HG02571 (cell line): ENCODE data around the gene DOC2A.
"Not testable (repeated sequence)": the region's sequence is repeated elsewhere in the genome, so short reads cannot be mapped to it uniquely, and the experiment has no call there.

Experiments used
- ATAC-seq: cut with Tn5 transposase; IDR thresholded peaks from one replicate; pipeline ENCODE4 v1.9.1; 2021; ENCODE audit warnings: mild to moderate bottlenecking, moderate library complexity; ENCODE audit not compliant: unreplicated experiment

Gene DOC2A

DNA sequence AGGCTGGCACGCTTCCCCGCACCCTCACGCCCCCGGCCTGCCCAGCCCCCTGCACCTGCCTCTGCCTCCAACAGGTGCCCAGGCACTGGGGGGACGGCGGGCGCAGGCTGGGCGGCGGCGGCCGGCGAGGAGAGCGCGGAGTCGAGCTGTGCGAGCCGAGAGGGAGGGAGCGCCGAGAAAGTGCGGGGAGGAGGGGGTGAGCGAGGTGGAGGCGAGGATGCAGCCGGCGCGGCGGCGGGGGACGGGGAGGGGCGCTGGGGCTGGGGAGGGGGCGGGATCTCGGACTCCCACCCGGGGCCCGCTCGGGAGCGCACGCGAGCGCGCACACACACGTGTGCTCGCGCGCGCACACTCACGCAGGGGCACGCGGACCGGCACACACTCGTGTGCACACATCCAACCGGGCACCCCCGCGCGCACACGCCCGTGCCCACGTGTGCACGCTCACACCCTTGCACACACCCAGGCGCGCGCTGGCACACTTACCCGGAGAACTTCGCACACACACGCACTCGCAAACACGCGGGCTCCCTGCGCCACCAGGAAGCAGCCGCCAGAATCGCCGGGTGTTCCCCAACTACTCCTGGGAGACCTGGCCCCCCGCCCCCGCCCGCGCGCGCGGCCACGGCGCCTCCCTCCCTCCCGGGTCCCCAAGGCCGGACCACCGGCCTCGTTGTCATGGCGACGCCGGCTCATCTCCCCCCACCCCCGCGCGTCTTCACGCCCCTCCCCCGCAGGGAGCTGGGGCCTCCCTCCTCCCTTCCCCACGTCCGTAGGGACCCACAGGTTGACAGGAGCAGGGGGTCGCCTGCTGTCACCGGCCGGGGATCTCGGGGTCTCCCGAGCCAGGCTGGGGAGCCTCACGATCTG, at the start of gene DOC2A:
Gene DOC2A (minus strand): TSS at position 184 of the 870 bp plus-strand sequence. CDS start 805 bp downstream, outside the sequence.
- ATAC-seq: no peak

- no peak for ATAC-seq
Measured at GRCh38 chr16:30060346-30060745, 49.5 kb upstream of the DOC2A start.

GRCh38 chr16:30054959-30055553, 44.2 kb upstream of the DOC2A start:
- ATAC-seq: no peak

DNA sequence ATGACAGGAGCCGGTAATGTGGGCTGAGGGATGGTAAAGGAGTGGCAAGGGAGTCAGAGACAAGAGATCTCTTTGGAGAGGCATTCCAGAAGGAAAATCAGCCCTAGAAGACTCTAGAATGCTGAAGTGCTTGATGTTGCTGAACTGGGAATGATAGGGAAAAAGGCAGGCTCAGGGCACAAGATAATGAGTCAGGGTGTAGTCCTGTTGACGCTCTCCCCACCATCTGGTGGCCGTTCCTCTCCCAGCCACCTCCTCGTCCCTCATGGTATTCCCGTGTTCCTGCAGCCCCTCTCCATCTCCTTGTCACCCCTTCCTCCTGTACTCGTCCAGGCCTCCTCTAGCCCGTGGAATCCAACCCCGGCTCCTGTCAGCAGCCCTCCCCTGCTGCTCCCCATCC, 43.6 kb upstream of the DOC2A start:
- no peak for ATAC-seq

GRCh38 chr16:30053376-30054015, 42.7 kb upstream of the DOC2A start:
- no peak for ATAC-seq

DNA sequence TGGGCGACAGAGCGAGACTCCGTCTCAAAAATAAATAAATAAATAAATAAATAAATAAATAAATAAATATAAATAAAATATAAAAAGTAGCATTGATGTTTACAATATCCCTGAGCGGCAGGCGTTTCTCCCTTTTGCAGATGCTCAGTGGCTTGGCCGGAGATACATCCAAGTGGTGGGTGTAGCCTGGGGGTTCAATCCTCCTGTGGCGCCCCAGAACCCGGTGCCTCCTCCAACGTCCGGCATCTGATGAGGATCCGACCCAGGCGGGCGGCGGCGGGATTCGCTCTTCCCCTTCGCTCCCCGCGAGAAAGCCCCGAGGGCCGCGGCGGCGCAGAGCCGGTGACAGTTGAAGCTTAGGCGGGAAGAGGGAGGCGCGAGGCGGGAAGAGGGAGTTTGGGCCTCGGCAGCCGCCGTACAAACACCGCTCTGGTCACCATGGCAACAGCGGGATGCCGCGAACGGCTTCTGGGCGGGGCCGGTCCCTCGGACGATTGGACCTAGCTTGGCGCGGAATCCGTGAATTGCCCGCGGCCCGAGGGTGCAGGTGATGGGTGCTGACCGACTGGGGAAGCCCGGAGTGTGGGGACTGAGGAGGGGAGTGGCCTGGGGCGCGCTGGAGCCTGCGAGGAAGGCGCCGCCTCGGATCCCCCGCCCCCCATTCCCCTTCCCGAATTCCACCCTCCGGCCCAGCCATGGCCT, 42.0 kb upstream of the DOC2A start:
- peak; percentile 43 for ATAC-seq

DNA sequence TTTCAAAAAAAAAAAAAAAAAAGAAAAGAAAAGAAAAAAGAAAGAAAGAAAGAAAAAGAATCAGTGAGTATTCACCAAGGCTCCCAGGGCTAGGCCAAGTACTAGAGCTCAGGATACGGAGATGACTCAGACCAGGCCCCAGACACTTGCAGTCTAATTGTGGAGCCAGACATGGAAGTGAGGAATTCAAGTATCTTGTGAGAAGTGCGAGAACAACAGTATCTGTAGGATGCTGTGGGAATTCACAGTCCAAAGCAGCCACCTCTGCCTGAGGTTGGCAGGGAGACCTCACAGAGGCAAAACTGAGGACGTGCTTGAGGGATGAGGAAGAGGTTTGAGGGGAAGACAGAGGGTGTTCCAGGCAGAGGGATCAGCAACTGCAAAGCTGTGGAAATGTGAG, 40.7 kb upstream of the DOC2A start:
- ATAC-seq: no peak

- ATAC-seq: no peak
Measured at GRCh38 chr16:30049871-30050270, 39.0 kb upstream of the DOC2A start.

GRCh38 chr16:30046588-30046987, 35.8 kb upstream of the DOC2A start:
- no peak for ATAC-seq

DNA sequence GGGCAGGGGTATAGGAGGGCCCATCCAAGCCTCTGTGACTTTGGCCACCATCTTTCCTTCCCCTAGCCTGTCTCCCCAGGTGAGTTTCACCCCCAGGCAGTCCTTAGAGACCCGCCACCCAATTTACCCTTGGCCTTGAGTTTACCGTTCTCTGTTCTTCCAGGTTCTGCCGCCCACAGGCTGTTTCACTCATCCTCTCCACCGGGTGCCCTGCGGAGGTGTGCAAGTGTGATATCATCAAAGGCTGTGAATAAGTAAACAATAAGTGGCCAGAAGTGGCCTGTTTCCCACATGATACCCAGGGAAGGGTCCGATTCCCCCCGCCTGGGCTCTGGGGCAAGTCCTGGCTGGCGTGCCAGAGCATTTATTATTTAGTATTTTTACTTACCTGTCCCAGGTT, 35.4 kb upstream of the DOC2A start:
- ATAC-seq: no peak

GRCh38 chr16:30041841-30042240, 31.0 kb upstream of the DOC2A start:
- no peak for ATAC-seq

DNA sequence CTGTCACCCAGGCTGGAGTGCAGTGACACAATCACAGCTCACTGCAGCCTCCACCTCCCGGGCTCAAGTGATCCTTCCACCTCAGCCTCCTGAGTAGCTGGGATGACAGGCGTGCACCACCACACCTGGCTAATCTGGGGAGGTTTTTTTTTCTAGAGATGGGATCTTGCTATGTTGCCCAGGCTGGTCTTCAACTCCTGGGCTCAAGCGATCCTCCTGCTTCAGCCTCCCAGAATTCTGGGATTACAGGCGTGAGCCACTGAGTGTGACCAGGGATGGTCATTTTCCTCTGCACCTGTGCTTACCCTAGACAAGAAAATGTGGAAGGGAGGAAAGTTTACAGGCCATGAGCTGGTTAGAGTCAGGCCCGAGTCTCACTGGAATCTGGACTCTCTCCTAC, 29.9 kb upstream of the DOC2A start:
- ATAC-seq: not testable (repeated sequence)

- no peak for ATAC-seq
Measured at GRCh38 chr16:30040221-30040620, 29.4 kb upstream of the DOC2A start.

GRCh38 chr16:30033270-30033669, 22.4 kb upstream of the DOC2A start:
- no peak for ATAC-seq

- no peak for ATAC-seq
Measured at GRCh38 chr16:30032083-30032819, 21.4 kb upstream of the DOC2A start.

DNA sequence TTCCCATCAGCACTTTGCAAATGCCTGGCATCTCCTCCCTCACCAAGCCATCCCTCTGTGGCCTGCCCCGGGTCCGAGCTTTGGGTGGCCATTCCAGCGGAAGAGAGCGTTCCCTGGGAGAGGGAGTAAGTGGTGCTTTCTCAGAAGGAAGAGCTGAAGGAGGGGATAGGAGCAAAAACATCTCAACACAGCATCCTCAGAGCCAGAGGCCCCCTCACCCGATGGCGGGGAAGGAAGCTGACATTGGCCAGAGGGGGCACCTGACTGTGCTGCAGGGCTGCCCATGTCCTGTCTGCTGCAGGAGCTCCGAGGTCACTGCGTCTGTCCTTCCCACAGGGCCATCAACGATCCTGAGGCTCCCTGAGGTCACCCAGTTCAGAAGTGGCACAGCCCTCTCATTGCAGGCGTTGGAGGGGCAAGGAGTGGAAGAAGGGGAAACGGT, 20.7 kb upstream of the DOC2A start:
- no peak for ATAC-seq

DNA sequence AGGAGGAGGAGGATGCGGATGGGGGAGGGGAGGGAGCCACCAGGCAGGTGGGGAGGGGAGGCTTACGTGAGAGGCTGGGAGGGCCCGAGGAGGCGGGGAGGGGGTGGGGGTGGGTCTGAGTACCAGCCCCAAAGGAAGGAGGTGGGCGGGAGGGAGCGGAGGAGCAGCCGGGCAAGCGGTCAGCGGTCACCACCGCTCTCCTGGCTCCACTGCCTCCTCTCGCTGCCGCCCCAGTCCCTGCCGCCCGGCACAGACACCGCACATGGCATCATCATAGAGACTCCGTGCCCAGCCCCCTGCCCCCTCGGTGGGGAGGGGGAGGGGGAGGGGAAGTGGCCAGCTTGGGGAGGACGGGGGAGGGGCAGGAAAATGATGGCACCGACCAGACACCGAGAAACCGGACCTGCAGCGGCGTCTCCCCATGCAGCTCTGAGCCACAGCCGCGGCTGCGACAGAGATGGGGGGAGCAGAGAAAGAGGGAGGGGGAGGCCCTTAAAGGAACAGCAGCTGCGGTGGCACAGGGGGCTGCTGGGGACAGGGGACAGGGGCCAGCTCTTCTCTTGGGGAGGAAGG, 20.1 kb upstream of the DOC2A start, which contains the start of gene TLCD3B:
Gene TLCD3B (minus strand): TSS at position 431 of the 573 bp plus-strand sequence. CDS start 744 bp downstream, outside the sequence.
- ATAC-seq: no peak

GRCh38 chr16:30030011-30030685, 19.3 kb upstream of the DOC2A start:
- ATAC-seq: no peak

DNA sequence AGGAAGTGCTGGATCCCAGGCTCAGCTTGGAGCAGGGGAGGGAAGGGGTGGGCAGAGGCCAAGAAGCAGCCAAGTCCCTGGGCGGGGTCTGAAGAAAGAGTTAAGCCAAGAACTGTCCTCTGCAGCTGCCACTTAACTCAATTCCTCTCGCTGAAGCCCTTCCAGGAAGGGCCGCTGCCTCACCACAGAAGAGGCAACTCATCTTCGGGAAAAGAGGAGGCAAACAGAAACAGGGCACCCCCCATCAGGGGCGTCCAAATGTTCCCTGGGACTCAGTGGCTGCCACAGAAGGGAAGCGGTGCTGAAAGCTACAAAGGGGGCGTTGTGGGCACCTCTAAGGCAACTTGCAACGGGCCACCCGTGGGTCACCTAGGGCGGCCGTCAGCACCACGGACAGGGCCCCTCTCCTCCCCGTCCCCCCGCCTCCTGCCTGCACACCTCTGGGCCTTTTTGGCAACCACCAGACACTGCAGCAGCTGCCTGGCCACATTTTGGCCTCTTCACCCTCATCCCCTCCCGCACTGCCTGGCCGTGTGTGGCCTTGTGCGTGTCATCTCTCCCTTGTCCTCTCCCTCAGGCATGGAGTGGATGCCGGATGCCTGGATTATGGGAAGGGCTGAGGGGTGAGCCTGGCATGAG, 17.7 kb upstream of the DOC2A start:
- no peak for ATAC-seq
